Lower leg skin (tissue), 3 donors: ENCODE measurements around the gene CAPNS1.

Experiments
- POLR2A ChIP-seq, 2 donors: fragments of 450-650 bp; IDR thresholded peaks; one replicate each; pipeline ENCODE4 v1.6.1; 2016 to 2017; ENCODE audit warnings: antibody characterized with exemption in 2 of 2, mild to moderate bottlenecking in 1 of 2, moderate library complexity in 1 of 2
- TF ChIP-seq, protein P1 (sequence below), 3 donors: fragments of 450-650 bp; IDR thresholded peaks; one replicate each; pipeline ENCODE4 v1.5.1; 2016; ENCODE audit warnings: antibody characterized with exemption in 3 of 3, mild to moderate bottlenecking in 3 of 3, moderate library complexity in 2 of 3

DNA sequence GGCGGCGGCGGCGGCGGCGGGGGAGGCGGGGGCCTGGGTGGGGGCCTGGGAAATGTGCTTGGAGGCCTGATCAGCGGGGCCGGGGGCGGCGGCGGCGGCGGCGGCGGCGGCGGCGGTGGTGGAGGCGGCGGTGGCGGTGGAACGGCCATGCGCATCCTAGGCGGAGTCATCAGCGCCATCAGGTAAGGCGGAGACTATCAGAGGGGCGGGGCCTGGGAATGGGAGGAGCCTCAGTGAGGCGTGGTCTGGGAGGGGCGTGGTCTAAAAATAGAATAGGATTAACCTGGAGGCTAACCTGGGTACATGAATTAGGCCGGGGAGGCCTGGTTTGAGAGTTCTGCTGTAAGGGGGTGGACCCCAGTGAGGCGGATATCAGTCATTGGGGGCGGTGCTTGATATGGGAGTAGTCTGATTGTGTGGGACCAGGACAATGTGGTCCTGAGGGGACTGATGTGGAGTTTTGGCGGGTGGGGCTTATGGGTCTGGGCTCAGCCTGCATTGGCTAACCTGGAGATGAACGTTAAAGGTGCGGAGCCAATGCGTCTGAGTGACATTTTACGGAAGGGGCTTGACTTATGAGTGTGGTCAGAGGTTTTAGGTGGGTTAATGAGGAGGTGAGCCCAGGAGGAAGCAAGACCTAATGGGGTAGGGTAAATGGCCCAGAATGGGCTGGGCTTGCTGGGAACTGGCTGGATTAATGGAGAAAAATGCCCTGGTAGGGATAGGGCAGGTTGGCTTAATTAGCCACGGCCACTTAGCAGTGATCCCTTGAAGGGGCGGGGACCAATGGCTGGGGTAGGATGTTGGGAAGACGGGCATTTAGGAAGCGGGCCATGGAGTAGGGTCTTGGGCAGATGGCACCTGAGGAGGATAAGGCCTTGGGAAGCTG is 1.4 kb downstream of the CAPNS1 start:
- TF ChIP-seq, protein P1, sequence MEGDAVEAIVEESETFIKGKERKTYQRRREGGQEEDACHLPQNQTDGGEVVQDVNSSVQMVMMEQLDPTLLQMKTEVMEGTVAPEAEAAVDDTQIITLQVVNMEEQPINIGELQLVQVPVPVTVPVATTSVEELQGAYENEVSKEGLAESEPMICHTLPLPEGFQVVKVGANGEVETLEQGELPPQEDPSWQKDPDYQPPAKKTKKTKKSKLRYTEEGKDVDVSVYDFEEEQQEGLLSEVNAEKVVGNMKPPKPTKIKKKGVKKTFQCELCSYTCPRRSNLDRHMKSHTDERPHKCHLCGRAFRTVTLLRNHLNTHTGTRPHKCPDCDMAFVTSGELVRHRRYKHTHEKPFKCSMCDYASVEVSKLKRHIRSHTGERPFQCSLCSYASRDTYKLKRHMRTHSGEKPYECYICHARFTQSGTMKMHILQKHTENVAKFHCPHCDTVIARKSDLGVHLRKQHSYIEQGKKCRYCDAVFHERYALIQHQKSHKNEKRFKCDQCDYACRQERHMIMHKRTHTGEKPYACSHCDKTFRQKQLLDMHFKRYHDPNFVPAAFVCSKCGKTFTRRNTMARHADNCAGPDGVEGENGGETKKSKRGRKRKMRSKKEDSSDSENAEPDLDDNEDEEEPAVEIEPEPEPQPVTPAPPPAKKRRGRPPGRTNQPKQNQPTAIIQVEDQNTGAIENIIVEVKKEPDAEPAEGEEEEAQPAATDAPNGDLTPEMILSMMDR (IDR thresholded peaks at IDR 0.05): no peak
- no peak for TF ChIP-seq POLR2A (IDR thresholded peaks at IDR 0.05)
